ENCODE measurements around the gene CYBRD1.

- TF ChIP-seq POLR2AphosphoS2 (conservative IDR thresholded peaks at IDR 0.05; ENCODE audit: low read length), result no peak
- no peak for TF ChIP-seq POLR2A (IDR thresholded peaks at IDR 0.05; ENCODE audit: low read length)
- TF ChIP-seq PBX3 (IDR thresholded peaks at IDR 0.05), result no peak
- no peak for TF ChIP-seq CTCF (IDR thresholded peaks at IDR 0.05)
- TF ChIP-seq RFX5 (IDR thresholded peaks at IDR 0.05), result no peak
- TF ChIP-seq EP300 (IDR thresholded peaks at IDR 0.05), result no peak
- no peak for TF ChIP-seq REST (IDR thresholded peaks at IDR 0.05)
- no peak for TF ChIP-seq NR3C1 (IDR thresholded peaks at IDR 0.05)
- no peak for TF ChIP-seq SMC3 (IDR thresholded peaks at IDR 0.05)
- TF ChIP-seq SREBF2 (IDR thresholded peaks at IDR 0.05), result no peak
- TF ChIP-seq, protein P1, sequence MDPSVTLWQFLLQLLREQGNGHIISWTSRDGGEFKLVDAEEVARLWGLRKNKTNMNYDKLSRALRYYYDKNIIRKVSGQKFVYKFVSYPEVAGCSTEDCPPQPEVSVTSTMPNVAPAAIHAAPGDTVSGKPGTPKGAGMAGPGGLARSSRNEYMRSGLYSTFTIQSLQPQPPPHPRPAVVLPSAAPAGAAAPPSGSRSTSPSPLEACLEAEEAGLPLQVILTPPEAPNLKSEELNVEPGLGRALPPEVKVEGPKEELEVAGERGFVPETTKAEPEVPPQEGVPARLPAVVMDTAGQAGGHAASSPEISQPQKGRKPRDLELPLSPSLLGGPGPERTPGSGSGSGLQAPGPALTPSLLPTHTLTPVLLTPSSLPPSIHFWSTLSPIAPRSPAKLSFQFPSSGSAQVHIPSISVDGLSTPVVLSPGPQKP (IDR thresholded peaks at IDR 0.05; ENCODE audit: low read depth, low read length), result no peak
- no peak for TF ChIP-seq JUNB (IDR thresholded peaks at IDR 0.05)
Observed at GRCh38 chr2:171520471-171520870, 1.8 kb upstream of the CYBRD1 start.

Measured in A549 (cell line).